Epithelial cell of esophagus (primary cell): ENCODE measurements around the gene SCO2.

Experiments used
- DNase-seq: peaks from one replicate; pipeline ENCODE4 v3.0.0; 2010; ENCODE audit warnings: low read depth
- H3K4me3 ChIP-seq: 2 replicates; pipeline ENCODE4 v1.5.1; 2011; ENCODE audit warnings: mild to moderate bottlenecking, low read length, control low read depth
- CTCF ChIP-seq: IDR thresholded peaks from 2 replicates; pipeline ENCODE4 v1.5.1; 2011; ENCODE audit warnings: low read depth, mild to moderate bottlenecking, low read length, control low read depth, inconsistent platforms; ENCODE audit not compliant: insufficient read depth; ENCODE audit errors: missing control alignments

Gene SCO2

GRCh38 chr22:50526834-50527801 lies 1.7 kb upstream of the SCO2 start:
- H3K4me3 ChIP-seq, result peak overlapping the region; percentile 82
- no peak for TF ChIP-seq CTCF
- DNase-seq, result peak; percentile 55

- H3K4me3 ChIP-seq, result peak overlapping the region; percentile 82
- peak; percentile 17 for TF ChIP-seq CTCF
- peak; percentile 78 for DNase-seq
These were observed 873 bp upstream of the SCO2 start for GRCh38 chr22:50526108-50526833.

- no peak for DNase-seq
- no peak for TF ChIP-seq CTCF
- peak overlapping the region; percentile 82 for H3K4me3 ChIP-seq
These were observed 385 bp upstream of the SCO2 start for GRCh38 chr22:50525858-50526107.

GRCh38 chr22:50524676-50525103 lies 708 bp downstream of the SCO2 start:
- peak overlapping the region; percentile 82 for H3K4me3 ChIP-seq
- no peak for DNase-seq
- TF ChIP-seq CTCF, result no peak

- DNase-seq, result peak; percentile 40
- peak overlapping the region; percentile 82 for H3K4me3 ChIP-seq
- TF ChIP-seq CTCF, result no peak
These were observed 1.4 kb downstream of the SCO2 start for GRCh38 chr22:50523806-50524675.

GRCh38 chr22:50523458-50523805 lies 2.0 kb downstream of the SCO2 start:
- TF ChIP-seq CTCF, result no peak
- H3K4me3 ChIP-seq, result no peak overlapping the region
- DNase-seq, result no peak
